ENCODE data around the gene PFKP. TPM values are rescaled to one million over a fixed set of nuclear protein-coding genes. Genes with fewer than 3 reads are reported as not detected.

The PFKP gene
- total RNA-seq, 4 donors from 2014 or later: 22.2 to 83.9 (median 34.0) TPM

DNA sequence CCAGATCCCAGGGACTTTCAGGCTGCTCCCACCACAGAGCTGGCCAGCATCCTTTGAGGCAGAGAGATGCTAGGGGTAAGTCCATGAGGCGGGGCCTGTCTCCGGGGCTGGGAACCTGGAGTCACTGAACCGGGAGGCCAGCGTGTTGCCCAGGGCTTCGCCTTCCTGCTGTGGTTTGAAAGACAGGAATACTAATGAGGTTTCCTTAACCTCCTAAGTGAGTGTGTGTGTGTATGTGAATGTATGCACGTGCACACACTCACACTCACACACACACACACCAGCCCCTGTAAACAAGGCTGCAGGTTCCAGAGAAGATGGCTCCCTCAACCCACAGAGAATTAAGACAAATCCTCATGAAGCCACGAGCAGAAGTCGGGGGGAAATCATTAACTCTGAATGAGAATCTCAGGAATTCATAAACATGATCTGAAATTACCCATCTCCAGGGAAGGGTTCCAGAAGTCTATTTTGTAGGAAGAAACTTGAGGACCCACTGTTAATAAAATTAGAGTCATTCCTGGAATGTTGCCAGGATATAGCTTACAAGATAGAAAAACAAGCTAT lies 20.3 kb upstream of the PFKP start:
- TF ChIP-seq, protein P1, sequence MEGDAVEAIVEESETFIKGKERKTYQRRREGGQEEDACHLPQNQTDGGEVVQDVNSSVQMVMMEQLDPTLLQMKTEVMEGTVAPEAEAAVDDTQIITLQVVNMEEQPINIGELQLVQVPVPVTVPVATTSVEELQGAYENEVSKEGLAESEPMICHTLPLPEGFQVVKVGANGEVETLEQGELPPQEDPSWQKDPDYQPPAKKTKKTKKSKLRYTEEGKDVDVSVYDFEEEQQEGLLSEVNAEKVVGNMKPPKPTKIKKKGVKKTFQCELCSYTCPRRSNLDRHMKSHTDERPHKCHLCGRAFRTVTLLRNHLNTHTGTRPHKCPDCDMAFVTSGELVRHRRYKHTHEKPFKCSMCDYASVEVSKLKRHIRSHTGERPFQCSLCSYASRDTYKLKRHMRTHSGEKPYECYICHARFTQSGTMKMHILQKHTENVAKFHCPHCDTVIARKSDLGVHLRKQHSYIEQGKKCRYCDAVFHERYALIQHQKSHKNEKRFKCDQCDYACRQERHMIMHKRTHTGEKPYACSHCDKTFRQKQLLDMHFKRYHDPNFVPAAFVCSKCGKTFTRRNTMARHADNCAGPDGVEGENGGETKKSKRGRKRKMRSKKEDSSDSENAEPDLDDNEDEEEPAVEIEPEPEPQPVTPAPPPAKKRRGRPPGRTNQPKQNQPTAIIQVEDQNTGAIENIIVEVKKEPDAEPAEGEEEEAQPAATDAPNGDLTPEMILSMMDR (IDR thresholded peaks at IDR 0.05): no peak
- ATAC-seq (ENCODE audit: low FRiP score) (no peak), DNase-seq (ENCODE audit: low spot score) (no peak)

DNA sequence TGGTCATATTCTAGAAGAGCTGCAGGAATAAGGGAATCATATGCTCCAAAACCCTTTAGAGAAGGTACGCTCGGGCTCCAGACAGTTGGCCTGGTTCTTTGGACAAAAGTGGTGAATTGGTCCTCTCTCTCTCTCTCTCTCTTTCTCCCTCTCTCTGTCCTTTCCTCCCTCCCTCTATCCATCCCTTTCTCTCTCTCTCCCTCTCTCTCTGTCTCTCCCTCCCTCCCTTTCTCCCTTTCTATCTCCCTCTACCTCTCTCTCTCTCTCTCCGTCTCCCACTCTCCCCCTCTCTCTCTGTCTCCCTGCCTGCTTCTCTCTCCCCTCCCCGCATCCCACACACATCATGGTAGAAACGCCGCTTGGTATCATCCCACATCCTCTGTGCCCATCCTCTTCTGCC lies 19.8 kb upstream of the PFKP start:
- DNase-seq (ENCODE audit: low spot score): no peak
- ATAC-seq (ENCODE audit: low FRiP score): no peak
- TF ChIP-seq, protein P1 (IDR thresholded peaks at IDR 0.05): no peak

DNA sequence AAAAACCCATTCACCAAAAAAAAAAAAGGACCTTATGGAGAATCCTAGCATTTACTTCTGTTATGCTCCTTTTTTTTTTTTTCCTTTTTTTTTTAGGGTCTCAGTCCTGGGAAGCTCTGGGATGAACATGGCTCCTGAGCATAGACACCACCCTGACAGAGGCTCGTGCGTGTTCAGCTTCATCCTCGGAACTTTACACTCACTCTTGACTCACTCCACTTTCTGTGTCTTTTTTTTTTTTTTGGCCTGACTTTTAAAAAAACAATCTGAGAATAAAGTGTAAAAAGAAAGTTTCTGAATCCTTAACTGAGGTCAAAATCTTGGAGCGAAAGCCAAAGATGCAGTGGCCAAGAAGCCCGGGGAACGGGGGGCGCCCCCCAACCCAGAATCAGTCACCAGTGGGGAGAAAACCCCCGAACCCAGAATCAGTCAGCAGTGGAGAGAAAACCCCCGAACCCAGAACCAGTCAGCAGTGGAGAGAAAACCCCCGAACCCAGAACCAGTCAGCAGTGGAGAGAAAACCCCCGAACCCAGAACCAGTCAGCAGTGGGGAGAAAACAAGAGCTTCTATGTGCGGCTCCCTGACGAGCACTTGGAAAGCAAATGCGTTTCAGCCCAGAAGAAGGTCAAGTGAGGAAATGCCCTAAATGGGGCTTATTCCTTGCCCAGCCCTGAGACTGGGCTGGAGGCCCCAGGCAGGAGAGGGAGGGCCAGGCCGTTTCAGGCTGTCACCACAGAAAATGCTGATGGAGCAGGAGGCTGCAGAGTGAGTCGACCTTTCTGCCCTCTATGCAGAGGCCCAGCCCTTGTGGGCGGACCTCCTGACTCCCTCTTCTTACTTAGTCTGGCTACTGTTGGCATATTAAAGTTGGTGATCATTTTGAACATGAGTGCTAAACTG lies 19.0 kb upstream of the PFKP start:
- DNase-seq (ENCODE audit: low spot score): no peak
- ATAC-seq (ENCODE audit: low FRiP score): no peak
- TF ChIP-seq, protein P1 (IDR thresholded peaks at IDR 0.05): no peak

DNA sequence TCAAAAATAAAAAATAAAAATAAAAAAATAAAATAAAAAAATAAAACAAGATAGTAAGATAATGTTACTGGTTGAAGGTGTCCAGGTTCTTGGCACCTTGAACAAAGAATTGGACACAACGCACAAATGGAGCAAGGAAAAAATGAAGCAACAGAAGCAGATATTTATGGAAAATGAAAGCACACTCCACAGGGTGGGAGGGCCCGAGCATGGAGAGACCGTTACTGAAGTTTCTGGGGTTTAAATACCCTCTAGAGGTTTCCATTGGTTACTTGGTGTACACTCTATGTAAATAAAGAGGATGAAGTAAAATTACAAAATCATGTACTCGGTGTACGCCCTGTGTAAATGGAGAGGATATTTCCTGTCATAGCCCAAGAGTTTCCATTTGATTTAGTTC lies 15.7 kb upstream of the PFKP start:
- DNase-seq (ENCODE audit: low spot score): no peak
- no peak for ATAC-seq (ENCODE audit: low FRiP score)
- TF ChIP-seq, protein P1 (IDR thresholded peaks at IDR 0.05): no peak

DNA sequence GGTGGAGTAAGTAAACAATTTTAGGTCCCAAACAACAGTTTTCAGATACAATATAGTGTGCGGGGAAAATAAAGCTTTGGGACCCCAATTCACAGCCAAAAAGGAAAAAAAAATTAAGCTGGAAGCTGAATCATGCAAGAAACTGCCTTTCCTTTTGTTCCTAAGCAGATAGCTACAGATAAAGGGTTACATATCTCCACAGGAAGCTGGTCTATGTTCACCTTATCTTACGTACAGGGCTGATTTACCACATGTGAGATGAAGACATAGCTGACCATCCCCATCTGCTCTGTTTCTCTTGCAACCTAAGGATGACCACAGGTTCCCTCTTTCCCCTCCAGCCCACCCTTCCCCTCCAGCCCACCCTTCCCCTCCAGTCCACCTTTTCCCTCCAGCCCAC lies 14.2 kb upstream of the PFKP start:
- no peak for ATAC-seq (ENCODE audit: low FRiP score)
- DNase-seq (ENCODE audit: low spot score): no peak
- TF ChIP-seq, protein P1 (IDR thresholded peaks at IDR 0.05): no peak

DNA sequence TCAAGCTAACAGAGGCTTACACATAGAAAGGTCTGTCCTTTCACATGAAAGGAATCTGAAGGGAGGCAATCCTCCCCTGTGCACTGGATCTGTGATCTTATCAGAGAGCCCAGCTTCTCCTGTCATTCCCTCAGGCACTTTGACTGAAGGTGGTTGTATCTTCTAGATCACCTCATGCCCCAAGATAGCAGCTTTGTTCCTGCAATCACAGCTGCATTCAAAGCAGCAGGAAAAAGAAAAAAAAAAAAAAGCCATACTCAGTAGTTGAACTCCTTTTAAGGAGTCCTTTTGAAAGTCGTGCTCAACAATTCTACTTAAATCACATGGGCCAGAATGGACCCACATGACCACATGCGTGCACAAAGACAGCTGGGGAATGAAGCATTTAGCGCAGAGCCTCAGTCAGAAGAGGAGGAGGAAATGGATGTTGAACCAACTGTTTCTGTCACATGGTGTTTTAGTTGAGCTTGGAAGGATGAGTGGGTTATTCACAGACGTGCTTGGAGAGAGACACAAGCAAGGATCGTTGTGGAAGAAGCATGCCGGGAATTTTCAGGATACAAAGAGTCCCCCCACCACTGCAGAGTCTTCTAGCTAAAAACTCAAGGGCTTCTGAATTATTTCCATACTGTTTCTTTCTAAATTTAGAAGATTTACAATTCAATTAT lies 13.0 kb upstream of the PFKP start:
- DNase-seq (ENCODE audit: low spot score): no peak

More for the DNA sequence above, 13.0 kb upstream of the PFKP start:
- TF ChIP-seq, protein P1 (IDR thresholded peaks at IDR 0.05): no peak
- no peak for ATAC-seq (ENCODE audit: low FRiP score)

All from omental fat pad (tissue), 4 donors.